GM21737 (cell line): ENCODE measurements around the gene CKAP2L.
A peak's percentile ranks its signal among the peaks of the same experiment; 100 is the strongest.

Experiments
- ATAC-seq: cut with Tn5 transposase; IDR thresholded peaks from one replicate; pipeline ENCODE4 v1.9.1; 2021; ENCODE audit warnings: mild to moderate bottlenecking, moderate library complexity; ENCODE audit not compliant: unreplicated experiment

Gene CKAP2L

DNA sequence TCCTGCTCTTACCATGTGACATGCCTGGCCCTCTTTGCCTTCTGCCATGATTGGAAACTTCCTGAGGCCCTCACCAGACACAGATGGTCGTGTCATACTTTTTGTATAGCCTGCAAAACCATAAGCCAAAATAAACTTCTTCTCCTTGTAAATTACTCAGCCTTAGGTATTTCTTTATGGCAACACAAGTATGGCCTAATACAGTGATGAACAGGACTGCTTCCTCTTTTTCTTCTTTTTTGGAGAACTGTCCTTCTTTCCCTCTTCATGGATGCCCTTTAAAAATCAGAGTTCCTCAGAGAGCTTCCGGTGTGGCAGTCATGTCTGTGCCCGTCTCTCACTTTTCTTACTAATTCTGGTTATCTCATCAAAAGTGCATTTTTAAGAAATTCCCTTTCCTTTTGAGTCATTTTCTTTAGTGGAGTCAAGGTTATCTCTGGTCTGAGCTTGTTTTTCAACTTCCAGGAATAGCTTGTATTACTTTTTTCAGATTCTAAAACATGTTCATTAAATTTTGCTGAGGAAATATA lies 29.1 kb upstream of the CKAP2L start:
- ATAC-seq, result no peak

- ATAC-seq, result no peak
Measured at GRCh38 chr2:112792419-112792818, 28.0 kb upstream of the CKAP2L start.

- ATAC-seq, result no peak
Measured at GRCh38 chr2:112791693-112792230, 27.4 kb upstream of the CKAP2L start.

DNA sequence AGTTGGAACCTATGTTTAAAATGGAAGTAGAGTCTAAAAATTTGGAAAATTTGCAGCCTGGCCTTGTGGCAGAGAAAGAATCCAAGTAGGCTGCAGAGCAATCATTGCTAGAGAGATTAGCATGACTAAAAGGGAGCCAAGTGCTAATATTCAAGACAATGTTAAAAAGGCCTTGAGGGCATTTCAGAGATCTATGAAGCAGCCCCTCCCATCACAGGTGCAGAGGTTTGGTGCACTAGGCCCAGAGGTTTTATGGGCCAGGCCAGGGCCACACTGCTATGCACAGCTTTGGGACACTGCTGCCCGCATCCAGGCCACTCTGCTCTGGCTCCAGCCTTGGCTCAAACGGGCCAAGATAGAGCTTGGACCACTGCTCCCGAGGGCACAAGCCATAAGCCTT lies 26.6 kb upstream of the CKAP2L start:
- ATAC-seq, result no peak

- ATAC-seq, result no peak
Measured at GRCh38 chr2:112790305-112790704, 25.9 kb upstream of the CKAP2L start.

DNA sequence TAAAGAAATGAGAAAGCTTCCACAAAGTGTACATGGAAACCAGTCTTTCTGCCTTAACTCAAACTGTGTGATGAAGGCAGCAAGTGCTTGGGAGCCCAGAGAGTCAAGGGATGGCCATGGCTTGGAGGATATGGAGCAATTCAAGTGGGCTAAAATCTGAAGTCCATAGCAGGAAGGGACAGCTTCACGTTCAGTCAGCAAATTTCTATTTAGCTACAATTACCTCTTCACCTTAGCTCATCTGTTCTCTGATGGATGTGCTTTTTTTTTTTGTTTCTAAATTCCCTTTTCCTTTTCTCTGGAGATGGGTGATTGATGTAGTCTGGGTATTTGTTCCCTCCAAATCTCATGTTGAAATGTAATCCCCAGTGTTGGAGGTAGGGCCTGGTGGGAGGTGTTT lies 24.8 kb upstream of the CKAP2L start:
- no peak for ATAC-seq

GRCh38 chr2:112788653-112789052 lies 24.2 kb upstream of the CKAP2L start:
- no peak for ATAC-seq

- ATAC-seq, result no peak
Measured at GRCh38 chr2:112787729-112788393, 23.5 kb upstream of the CKAP2L start.

- ATAC-seq, result no peak
Measured at GRCh38 chr2:112787294-112787693, 22.9 kb upstream of the CKAP2L start.

GRCh38 chr2:112784199-112785189 lies 20.1 kb upstream of the CKAP2L start, which contains the start of gene IL1A:
Gene IL1A (minus strand): TSS chr2:112784493. CDS start chr2:112783770, 723 bp downstream.
- ATAC-seq, result no peak

DNA sequence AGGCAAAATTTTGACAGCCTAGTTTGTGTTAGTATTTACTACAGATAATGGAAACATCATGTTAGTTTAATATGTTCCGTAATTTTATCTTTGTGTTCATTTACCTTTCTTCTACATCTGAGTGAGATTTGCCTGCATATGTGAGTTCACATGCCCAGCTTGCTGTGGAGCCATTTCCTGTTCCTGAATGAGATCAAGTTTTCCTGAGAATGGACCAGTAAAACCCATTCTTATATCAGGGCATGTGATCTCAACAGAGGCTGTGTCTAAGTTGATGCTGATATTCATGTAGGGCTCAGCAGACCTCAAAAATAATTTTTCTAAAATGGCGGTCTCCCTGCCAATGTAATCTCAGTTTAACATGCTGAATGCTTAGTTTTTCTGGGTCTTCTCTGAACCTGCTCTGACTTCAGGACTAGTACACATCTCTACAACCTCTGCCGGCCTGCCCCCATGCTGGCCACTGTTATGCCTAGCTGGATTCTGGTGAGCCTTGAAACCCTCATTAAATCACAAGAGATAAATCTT lies 18.8 kb upstream of the CKAP2L start:
- ATAC-seq, result no peak

GRCh38 chr2:112782234-112782799 lies 17.9 kb upstream of the CKAP2L start:
- peak; percentile 73 for ATAC-seq

DNA sequence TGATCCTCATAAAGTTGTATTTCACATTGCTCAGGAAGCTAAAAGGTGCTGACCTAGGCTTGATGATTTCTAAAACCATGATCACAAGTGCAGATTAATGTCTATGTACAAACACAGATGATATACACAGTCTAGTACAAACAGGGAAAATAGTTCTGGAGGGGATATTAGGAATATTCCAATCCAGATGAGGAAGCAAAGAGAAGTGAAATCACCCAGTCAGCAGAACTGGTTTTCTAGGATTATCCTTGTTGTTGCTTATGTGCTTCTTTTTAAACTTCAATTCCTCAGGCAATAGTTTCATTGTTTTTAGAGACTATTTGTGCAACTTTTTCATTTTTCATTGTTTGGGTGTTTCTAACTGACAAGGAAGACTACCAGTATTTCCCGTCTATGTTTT lies 15.2 kb upstream of the CKAP2L start:
- no peak for ATAC-seq

- no peak for ATAC-seq
Measured at GRCh38 chr2:112777036-112777435, 12.6 kb upstream of the CKAP2L start.

GRCh38 chr2:112776113-112776512 lies 11.7 kb upstream of the CKAP2L start:
- no peak for ATAC-seq

GRCh38 chr2:112774536-112775285 lies 10.3 kb upstream of the CKAP2L start:
- ATAC-seq, result no peak

DNA sequence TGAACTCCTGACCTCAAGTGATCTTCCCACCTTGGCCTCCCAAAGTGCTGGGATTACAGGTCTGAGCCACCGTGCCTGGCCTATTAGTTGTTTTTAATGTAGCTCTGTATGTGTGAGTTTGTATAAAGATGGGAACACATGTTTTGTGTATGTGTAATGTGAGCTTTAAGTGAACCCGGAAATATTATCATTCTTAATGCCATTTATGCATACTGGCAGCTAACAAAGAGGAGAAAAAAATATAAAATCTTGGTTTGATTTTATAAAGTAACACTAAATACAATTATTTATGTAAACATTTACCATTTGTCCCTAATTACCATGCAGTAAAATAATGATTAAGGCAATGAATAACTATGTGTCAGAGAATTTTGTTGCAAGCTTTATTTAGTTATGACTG lies 9.1 kb upstream of the CKAP2L start:
- ATAC-seq, result no peak

GRCh38 chr2:112772911-112773475 lies 8.6 kb upstream of the CKAP2L start:
- no peak for ATAC-seq

DNA sequence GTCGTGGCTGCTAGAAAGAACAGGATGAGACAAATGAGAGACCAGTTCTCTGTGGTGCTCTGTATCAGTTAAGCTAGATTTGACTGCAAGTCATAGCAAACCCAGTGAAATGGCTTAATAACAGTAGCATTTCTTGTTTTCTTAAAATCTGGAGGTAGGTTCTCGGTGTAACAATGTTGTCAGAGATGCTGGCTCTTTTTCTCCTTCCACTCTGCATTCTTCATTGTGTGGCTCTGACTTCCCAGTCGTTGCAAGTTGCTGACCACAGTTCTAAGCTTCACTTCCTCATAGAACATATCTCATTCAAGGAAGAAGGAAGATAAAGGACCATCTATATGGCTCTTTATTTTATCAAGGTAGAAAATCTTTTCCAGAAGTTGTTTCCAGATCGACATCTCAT lies 7.9 kb upstream of the CKAP2L start:
- no peak for ATAC-seq

DNA sequence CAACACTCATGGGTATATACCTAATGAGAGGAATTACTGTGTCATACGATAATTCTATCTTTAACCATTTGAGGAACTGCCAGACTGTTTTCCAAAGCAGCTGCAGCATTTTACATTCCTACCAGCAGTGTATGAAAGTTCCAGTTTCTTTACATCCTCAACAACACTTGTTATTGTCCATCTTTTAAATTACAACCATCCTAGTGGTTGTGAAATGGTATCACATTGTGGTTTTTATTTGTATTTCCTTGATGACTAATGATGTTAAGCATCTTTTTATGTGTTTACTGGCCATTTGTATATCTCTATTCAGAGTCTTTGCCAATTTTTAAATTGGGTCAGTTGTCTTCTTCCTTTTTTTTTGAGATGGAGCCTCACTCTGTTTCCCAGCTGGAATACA lies 4.0 kb upstream of the CKAP2L start:
- no peak for ATAC-seq
